ENCODE data around the gene PLCB4.
"Not testable (repeated sequence)": the region's sequence is repeated elsewhere in the genome, so short reads cannot be mapped to it uniquely, and the experiment has no call there.

Gene PLCB4

DNA sequence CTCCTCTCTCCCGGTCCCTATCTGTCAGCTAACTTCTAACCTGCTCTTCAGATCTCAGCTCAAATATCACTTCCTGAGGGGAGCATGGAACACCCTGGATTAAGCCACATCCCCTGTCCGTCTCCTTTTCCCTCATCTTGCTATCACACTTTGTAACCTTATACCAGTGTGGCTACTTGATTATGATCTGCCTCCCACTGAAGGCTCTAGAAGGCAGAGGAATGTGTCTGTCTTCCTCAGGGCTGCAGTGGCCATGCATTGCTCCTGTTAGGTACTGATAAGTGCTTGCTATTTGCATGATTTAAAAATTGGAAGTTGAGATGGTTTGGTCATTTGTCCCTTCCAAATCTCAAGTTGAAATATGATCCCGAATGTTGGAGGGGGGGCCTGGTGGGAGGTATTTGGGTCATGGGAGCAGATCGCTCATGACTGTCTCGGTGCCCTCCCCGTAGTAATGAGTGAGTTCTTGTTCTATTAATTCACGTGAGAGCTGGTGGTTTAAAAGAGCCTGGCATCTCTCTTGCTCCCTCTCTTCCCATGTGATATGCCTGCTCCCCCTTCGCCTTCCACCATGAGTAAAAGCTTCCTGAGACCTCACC, 71.4 kb downstream of the PLCB4 start:
- in situ Hi-C loops (cut with MboI; ENCODE audit: low sequenced_read_pairs) = no loop called here

DNA sequence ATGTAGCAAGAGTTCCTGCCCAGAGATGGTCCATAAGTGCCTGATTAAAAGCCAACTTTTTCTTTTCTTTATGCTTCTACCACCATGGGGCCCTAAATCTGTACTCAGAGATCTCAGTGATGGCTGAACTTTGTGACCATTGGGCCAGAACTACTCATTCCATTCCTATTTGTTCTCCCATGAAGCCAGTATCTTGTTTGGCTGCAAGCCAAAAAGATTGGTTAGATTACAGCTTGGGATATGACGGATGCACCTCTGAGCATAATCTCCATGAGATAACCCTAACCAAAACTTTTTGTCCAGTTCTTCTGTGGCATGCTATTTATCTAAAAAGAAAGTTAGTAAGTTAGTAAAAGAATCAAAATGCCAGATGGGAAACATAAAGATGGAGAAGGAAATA, 72.2 kb downstream of the PLCB4 start:
- in situ Hi-C loops (cut with MboI; ENCODE audit: low sequenced_read_pairs) = no loop called here

DNA sequence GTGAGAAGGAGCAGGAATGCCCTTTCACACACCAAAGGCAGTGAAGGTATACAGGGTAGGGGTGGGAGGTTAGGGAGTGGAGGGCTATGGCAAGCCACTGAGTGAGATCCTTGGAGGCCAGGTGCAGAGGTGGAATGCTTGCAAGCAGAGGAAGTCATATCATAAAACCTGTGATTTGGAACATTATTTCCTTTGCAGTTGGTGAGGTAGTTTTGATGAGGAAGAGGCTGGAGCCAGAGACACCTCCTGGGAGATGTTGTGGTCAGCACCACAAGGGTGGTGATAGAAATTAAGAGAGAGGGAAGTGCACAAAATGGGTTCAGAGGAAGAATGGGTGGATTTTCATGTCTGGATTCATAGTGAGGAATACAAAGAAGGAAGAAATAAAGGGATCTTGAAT, 73.0 kb downstream of the PLCB4 start:
- in situ Hi-C loops (cut with MboI; ENCODE audit: low sequenced_read_pairs) = no loop called here

DNA sequence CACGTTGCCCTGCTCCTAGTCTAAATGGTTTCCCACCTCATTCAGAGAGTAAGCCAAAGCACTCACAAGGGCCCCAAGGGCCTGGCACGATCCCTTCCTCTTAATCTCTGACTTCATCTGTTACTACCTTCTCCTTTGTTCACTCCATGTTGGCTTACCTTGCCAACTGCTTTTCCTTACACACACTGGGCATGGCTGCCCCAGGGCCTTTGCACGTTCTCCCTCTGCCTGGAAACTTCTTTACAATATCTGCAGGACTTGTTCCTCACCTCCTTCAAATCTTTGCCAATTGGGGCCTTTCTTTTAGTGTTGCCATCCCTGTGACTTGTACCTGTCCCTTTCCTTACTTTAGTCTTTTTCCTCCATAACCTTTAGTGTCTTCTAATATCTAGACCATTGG, 73.9 kb downstream of the PLCB4 start:
- in situ Hi-C loops (cut with MboI; ENCODE audit: low sequenced_read_pairs) = no loop called here

DNA sequence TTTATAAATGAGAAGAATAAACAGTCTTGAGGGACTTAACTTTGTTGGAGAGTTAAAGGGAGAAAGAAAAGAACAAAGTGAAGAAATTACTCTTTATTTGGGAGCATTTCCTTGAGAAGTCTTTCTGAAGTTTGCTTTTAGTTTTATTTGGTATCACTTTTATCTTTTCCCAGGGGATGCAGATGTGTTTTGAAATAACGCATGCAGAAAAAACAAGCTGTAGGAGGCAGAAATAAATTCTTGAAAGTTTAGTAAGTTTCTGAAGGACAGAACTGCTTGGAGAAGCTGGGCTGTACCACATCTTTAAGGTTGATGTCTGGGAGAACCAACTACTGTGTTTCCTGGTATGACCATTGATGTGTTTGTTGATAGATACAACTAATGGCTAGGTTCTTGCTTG, 75.0 kb downstream of the PLCB4 start:
- in situ Hi-C loops (cut with MboI; ENCODE audit: low sequenced_read_pairs) = no loop called here

DNA sequence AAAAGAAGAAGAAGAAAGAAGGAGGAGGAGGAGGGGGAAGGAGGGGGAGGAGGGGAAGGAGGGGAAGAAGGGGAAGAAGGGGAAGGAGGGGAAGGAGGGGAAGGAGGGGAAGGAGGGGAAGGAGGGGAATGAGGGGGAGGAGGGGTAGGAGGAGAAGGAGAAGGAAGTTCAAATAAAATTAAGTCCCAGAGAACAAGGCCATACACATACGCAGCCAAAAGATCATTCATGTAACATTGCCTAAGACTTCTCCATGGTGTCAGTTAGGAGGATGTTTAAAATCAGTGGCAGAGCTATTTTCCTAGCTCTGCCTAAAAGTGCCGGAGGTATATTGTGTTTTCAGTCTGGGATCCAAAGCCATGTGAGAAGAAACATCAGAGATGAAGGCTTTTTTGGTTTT, 75.8 kb downstream of the PLCB4 start:
- in situ Hi-C loops (cut with MboI; ENCODE audit: low sequenced_read_pairs) = no loop called here

DNA sequence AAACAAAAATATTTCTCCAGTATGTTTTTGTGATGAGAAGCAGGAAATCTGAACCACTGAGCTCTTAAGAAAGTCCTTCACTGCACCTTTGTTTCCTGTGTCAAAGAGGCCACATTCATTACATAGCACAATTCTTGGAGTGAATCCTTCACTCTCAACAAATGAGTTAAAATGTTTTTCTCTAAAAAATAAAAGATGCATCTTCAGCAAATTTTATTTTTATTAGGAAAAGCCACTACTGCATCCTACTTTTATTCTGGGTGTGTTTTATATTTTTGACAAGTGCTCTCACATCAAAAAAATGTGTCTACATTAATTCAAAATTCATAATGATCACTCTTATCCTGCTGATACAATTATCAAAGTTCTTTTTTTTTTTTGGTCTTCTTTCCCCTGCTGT, 76.3 kb downstream of the PLCB4 start:
- in situ Hi-C loops (cut with MboI; ENCODE audit: low sequenced_read_pairs) = no loop called here

DNA sequence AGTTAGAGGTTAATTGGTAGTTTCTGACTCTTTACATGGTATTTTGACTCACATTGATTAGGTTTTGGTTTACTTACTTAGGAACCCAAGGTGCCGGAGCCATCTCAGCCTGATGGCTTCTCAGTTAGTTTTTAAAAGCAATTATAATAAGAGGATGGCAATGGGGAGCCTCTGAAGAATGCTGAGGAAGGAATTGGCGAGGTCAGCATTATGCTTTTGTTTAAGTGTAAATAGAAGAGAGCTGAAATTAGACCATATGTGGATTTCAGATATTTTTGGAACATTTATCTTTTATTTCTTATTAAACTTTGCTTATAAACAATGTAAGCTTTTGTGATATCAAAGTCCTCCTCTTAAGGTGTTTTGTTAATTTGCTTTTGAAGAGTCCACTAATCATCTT, 77.8 kb downstream of the PLCB4 start:
- in situ Hi-C loops (cut with MboI; ENCODE audit: low sequenced_read_pairs) = no loop called here

DNA sequence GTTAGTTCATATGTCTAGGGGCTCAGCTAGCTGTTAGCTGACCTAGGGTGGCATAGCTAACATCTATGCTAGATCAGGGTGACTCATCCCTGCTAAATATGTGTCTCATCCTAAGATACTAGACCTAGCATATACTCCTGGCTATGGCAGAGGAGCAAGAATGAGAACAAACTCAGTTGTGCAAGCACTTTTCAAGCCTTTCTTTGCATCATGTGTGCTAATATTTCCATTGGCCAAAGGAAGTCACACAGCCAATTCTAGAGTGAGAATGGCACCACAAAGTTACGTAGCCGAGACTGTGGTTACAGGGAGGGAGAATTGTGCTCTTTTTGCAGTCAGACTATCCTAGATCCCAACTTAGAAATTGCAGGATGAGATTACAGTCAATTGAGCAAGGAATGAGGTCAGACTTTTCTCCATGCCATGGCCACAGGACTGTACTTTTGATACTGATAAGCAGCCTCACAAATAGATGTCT, 78.7 kb downstream of the PLCB4 start:
- in situ Hi-C loops (cut with MboI; ENCODE audit: low sequenced_read_pairs) = no loop called here

DNA sequence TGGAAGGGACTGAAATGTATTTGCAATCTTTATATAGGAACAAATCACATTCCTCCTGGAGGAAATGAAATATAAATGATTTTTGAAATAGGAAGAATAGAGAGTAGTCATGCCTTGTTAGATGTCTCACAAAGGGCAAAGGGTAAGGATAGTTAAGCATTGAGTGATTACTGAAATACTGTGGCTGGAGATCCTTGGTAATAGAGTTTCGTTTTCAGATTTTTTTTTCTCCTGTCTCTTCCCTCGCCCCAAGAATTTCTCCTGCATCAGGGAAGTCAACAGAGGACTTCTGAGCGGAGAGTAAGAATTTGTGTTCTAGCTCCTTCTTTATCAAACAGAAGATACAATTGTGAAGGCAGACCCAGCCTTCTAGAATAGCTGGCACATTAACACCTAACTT, 79.4 kb downstream of the PLCB4 start:
- in situ Hi-C loops (cut with MboI; ENCODE audit: low sequenced_read_pairs) = no loop called here

DNA sequence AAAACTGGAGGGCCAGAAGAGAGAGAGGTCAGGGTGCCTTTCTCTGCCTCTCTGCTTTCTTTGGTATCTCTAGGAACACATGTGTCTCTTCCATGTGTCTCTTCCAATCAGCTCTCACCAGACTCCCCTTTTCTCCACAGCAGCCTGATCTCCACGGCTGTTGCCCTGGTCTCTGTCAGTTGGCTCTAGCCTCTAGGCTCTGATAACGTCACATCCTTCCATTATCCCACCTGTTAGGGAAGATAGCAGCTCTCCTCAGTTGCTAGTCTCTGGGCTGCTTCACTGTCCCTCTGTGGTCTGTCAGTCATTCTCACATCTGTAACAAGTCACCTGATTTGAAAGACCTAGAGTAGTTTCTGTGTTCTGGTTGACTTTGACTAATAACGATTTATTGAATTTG, 80.2 kb downstream of the PLCB4 start:
- in situ Hi-C loops (cut with MboI; ENCODE audit: low sequenced_read_pairs) = no loop called here

DNA sequence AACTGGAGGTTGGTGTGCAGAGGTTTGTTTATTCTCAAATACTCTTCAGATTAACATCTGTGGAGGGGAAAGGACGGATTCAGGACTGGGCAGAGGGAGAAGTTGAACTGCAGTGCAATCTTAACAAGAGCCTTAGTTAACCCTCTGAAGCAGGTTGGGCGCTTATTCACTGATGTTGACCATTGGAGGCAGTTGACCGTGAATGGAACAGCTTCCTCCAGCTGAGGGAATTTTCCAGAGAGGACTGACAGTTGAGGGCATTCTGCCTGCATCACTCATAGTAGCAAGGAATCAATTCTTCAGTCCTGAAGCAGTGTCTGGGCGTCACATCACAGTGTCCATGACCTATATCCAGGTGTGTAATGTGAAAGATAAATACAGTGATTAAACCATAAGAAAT, 80.9 kb downstream of the PLCB4 start:
- in situ Hi-C loops (cut with MboI; ENCODE audit: low sequenced_read_pairs) = no loop called here

DNA sequence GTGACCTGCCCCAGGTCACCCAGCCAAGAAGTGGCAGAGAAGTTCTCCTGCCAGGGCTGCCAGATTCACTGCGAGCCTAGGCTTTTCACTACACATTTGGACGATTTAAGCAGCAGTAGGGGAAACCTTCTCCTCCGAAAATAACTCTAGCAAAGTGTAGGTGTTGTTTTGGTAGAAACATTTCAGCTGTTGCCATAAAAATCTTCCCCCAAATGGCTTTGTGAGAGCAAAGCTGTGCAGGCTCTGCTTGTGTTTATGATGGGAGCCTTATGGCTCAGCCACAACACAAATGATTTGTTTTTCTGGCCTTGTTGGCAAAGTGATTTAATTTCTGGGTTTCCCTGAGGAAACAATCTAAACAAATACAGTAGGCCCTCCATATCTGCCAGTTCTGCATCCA, 81.8 kb downstream of the PLCB4 start:
- in situ Hi-C loops (cut with MboI; ENCODE audit: low sequenced_read_pairs) = no loop called here

DNA sequence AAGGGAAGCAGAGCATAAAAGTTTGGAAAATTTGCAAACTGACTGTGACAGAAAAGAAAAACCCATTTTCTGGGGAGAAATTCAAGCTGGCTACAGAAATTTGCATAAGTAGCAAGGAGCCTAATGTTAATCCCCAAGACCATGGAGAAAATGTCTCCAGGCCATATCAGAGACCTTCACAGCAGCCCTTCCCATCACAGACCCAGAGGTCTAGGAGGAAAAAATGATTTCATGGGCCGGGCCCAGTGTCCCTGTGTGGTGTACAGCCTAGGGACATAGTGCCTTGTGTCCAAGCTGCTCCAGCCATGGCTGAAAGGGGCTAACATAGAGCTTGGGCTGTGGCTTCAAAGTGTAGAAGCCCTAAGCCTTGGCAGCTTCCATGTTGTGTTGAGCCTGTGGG, 83.3 kb downstream of the PLCB4 start:
- in situ Hi-C loops (cut with MboI; ENCODE audit: low sequenced_read_pairs) = not testable (repeated sequence)

DNA sequence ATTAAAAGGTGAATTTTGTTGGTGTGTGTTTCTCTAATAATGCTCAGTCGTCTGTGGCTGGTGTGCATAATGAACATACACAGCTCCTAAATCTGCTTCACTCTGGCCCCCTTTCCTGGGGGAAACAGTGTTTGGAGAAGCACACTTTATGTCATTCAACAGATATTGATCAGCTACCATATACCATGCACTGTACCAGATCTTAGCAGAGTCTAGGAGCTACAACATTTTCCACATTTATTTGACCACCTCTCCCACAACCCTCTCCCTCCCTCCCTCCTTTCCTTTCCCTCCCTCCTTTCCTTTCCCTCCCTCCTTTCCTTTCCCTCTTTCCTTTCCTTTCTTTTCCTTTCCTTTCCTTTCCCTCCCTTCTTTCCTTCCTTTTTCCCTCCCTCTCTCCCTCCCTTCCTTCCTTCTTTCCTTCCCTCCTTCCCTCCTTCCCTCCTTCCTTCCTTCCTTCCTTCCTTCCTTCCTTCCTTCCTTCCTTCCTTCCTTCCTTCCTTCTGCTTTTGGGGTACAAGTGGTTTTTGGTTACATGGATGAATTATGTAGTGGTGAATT, 85.7 kb downstream of the PLCB4 start:
- in situ Hi-C loops (cut with MboI; ENCODE audit: low sequenced_read_pairs) = no loop called here

DNA sequence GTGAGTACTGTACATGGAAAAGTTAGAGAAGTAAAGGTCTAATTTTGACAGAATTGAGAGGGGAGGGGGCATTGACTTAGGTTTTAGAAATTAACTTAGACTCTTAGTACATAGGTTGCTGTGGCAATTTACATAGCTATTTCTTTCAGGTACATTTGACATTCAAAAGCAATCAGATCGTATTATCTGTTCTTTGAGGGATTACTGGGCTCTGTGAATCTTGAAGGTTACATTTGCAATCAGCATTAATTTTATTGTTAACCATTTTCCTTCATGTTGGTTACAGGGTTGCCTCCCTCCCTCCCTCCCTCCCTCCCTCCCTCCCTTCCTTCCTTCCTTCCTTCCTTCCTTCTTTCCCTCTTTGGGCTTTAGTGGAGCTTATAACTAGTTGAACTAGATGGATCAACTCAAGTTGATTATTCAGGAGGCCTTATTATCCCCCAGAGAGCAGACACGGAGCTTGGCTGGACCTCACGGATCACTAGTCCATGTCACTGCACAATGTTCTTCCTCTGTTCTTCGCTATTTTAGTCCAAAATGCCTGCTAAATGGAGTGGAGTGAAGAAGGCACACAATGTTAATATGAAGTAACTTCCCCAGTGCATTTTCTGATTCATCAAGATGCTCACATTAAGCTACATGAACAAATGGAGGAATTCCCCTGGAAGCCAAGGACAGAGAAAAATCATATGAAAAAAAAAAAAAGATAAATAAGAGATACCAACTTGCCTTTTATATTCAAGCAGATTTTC, 87.8 kb downstream of the PLCB4 start:
- in situ Hi-C loops (cut with MboI; ENCODE audit: low sequenced_read_pairs) = no loop called here

DNA sequence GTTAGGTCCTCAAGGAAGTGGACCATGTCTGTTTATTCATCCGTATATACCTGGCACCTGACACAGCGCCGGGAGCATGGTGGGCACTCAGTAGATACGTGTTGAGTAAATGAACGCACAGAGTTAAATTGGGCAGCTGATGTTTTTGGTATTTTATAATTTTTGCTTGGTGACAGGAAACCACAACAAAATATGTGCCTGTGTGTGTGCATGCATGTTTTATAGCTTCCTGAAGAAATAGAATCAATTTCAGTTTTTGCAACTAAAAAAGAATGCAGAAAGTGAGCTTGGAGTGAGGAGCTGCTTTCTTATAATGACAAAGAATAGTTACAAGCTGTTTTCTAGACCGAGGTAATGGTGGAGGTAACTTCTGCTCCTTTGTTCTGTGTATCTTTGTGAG, 91.4 kb downstream of the PLCB4 start:
- in situ Hi-C loops (cut with MboI; ENCODE audit: low sequenced_read_pairs) = no loop called here

DNA sequence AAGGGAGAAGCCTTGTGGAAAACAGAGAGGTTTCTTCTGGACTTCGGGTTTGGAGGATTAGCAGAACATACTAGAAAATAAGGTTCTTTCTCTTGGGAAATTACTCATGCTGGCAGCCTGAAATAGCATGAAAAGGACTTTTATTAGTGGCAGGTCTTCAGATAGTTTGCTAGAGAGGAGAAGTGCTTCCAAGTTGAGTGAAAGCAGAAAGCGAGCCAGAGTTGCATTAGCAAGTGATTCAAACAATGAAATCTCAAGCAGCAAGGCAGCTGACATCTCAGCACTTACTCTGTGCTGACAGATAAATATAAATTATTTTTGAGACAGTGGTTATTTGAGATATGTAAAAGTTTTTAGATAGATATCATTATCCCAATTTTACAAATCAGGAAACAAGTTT, 91.9 kb downstream of the PLCB4 start:
- in situ Hi-C loops (cut with MboI; ENCODE audit: low sequenced_read_pairs) = no loop called here

DNA sequence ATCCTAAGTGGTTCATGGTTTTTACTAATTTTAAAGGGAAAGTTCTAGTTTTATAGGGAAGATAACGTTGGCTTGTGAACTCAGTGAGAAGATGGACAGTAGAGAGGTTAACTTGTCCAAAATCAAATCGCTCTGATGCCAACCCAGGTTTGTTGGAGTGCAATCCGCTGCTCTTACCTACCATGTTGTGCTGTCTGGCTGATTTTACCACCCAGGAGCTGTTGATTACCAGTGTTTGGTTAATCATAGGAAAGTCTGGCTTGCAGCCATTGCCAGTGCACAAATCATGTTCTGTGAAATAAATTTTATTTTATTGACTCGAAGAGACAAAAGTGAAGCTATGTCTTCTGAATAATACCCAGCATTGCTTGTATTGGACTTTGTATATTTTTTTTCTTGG, 92.4 kb downstream of the PLCB4 start:
- in situ Hi-C loops (cut with MboI; ENCODE audit: low sequenced_read_pairs) = no loop called here

DNA sequence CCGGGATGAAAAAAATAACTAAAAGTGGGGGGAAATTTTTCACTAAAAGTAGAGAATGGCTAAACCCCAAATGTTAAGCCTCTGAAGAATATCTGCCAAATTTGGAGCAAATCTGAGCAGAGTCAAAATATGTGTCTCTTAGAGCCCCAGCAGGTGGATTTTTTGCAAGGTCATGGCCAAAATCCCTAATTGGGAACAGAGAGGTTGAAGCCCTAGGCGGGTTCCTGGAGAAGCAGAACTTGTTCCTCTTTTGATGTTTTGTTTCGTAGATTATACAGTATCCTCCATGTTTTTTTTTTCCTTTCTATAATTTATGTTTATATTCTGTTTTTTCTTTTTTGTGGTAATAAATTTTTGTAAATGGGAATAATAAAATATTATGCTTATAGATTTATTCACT, 94.4 kb downstream of the PLCB4 start:
- in situ Hi-C loops (cut with MboI; ENCODE audit: low sequenced_read_pairs) = no loop called here

DNA sequence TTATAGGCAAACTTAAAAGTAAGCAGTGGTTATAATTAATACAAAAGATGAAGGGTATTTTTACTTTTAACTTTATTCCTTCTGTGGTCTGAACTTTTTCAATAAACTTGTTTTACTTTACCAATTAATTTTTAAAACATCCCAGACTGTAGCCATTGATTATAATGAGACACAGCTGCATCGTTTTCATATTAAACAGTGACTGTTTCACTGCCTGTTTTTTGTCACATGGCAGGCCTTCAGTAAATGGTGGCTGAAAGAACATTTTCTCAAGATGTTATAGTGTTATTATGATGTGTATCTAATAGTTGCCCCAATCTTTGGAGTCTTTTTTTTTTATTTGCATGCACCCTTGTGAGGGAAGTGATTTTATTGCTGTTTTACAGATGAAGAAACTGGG, 95.1 kb downstream of the PLCB4 start:
- in situ Hi-C loops (cut with MboI; ENCODE audit: low sequenced_read_pairs) = no loop called here

DNA sequence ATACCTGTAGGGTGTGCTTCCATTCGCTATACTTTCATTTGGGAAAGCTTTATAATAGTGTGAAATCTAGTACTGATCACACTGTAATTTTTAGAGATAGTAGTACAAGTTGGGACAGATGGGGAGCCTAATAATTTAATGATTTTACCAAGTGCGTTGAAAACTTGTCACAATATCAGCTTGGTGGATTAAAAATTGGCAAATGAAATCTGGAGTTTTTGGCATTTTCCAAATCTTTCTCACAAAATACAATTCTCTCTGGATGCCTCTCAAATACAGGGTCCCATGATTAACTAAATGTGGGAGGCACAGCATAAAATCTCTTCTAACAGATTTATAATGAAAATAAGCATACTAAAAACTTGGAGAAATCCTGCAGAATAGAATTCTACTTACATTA, 96.4 kb downstream of the PLCB4 start:
- in situ Hi-C loops (cut with MboI; ENCODE audit: low sequenced_read_pairs) = no loop called here

Data from hTERT RPE-1 (cell line).